CD4-positive, CD25-positive, alpha-beta regulatory T cell (primary cell): ENCODE results near the gene SYT7. TPM values are rescaled to one million over a fixed set of nuclear protein-coding genes. Genes with fewer than 3 reads are reported as not detected.
A peak's percentile ranks its signal among the peaks of the same experiment; 100 is the strongest.
"Not testable (repeated sequence)": the region's sequence is repeated elsewhere in the genome, so short reads cannot be mapped to it uniquely, and the experiment has no call there.

Experiments
- ATAC-seq, 2 donors: fragments of 150-1000 bp; cut with Tn5 transposase; one replicate each; pipeline ENCODE4 v1.10.0; 2021; ENCODE audit warnings: low read depth in 2 of 2, moderate number of reproducible peaks in 2 of 2, moderate library complexity in 1 of 2
- DNase-seq, 3 donors: peaks; one replicate each; pipeline versions ENCODE4 v3.0.0 to v3.0.0-alpha.2; 2012 to 2022; ENCODE audit warnings: mixed read lengths in 1 of 3
- H3K27ac ChIP-seq: one replicate; pipeline ENCODE4 v1.7.0; 2013; ENCODE audit warnings: mild to moderate bottlenecking, low read length; ENCODE audit not compliant: insufficient read depth, poor library complexity, severe bottlenecking
- H3K27me3 ChIP-seq: one replicate; pipeline ENCODE4 v1.7.0; 2013; ENCODE audit warnings: low read length; ENCODE audit not compliant: control insufficient read depth, insufficient read depth
- H3K36me3 ChIP-seq: one replicate; pipeline ENCODE4 v1.7.0; 2013; ENCODE audit warnings: mild to moderate bottlenecking, low read length, moderate library complexity; ENCODE audit not compliant: control insufficient read depth, insufficient read depth
- H3K4me1 ChIP-seq: 2 replicates; pipeline ENCODE4 v1.7.0; 2013; ENCODE audit warnings: mild to moderate bottlenecking, low read length; ENCODE audit not compliant: insufficient read depth, control insufficient read depth, poor library complexity, severe bottlenecking
- H3K4me3 ChIP-seq: one replicate; pipeline ENCODE4 v1.7.0; 2013; ENCODE audit warnings: low read depth, mild to moderate bottlenecking, low read length, moderate library complexity
- H3K9me3 ChIP-seq, 2 experiments: 1 replicate in 1 of 2; 2 replicates in 1 of 2; pipeline ENCODE4 v1.7.0; 2013; ENCODE audit warnings: low read length in 2 of 2, mild to moderate bottlenecking in 1 of 2, moderate library complexity in 1 of 2; ENCODE audit not compliant: control insufficient read depth in 2 of 2
- H3K27ac Mint-ChIP-seq, 3 donors: one replicate each; pipeline ENCODE4 v1.8.0; 2020 to 2022; ENCODE audit warnings: mild to moderate bottlenecking in 3 of 3, mixed read lengths in 3 of 3, moderate library complexity in 2 of 3
- H3K27me3 Mint-ChIP-seq: one replicate; pipeline ENCODE4 v1.8.0; 2022; ENCODE audit warnings: mild to moderate bottlenecking, mixed read lengths
- H3K36me3 Mint-ChIP-seq: one replicate; pipeline ENCODE4 v1.8.0; 2020; ENCODE audit warnings: mixed read lengths
- H3K4me1 Mint-ChIP-seq, 4 donors: one replicate each; pipeline ENCODE4 v1.8.0; 2020 to 2022; ENCODE audit warnings: mixed read lengths in 4 of 4, mild to moderate bottlenecking in 1 of 4
- H3K4me3 Mint-ChIP-seq, 4 donors: one replicate each; pipeline ENCODE4 v1.8.0; 2020 to 2022; ENCODE audit warnings: mild to moderate bottlenecking in 4 of 4, mixed read lengths in 4 of 4, moderate library complexity in 3 of 4
- H3K9me3 Mint-ChIP-seq, 7 donors: one replicate each; pipeline ENCODE4 v1.8.0; 2020 to 2022; ENCODE audit warnings: mixed read lengths in 7 of 7, mild to moderate bottlenecking in 3 of 7, moderate library complexity in 2 of 7
- polyA plus RNA-seq, 4 donors: library from polyadenylated mRNA; unstranded; fragments of 300-500 nt; fragmentation: Illumina TruSeq; gene quantifications; one replicate each; pipeline ENCODE4 v1.2.3, GENCODE V29; 2021
- total RNA-seq: library from RNA; stranded (reverse); gene quantifications from one replicate; pipeline ENCODE4 v1.2.3, GENCODE V29; 2022

Gene SYT7
- total and polyA plus RNA-seq, 5 donors from 2014 or later, result 0.20 TPM; not detected in 4

DNA sequence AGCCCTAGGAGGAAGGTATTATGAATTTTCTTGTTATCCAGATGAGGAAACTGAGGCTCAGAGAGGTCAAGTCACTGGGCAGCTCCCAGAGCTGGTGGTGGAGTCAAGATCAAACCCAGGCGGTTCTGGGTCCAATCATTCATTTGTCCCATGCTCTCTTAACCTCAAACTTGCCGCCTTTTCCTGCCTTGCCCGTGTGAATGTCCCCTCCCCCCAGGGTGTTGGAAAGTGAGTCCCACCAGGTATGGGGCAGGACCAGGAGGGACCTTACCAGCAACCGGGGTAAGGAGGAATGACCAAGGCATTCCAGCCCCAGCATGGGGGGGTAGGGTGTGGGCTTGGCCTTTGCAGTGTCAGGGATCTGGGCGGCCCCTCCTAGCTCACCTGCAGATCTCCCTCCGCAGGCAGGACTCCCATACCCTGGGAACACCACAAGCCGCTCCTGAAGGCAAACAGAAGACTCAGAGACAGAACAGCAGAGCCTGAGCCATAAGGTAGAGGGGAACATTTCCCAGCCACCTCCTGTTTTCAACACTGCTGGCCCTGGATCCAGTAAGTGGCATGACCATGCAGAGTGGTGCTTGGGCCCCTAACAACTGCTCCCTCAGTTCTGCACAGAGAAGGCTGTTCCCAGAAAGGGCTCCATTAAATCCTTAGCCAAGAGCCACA, 41.2 kb upstream of the SYT7 start:
- no peaks in the 10 kb centered on the region for H3K27me3 ChIP-seq
- no peak overlapping the region for H3K4me3 ChIP-seq
- H3K27me3 Mint-ChIP-seq, result peaks cover 20% of the 10 kb centered on the region
- no peaks in the 10 kb centered on the region for H3K36me3 Mint-ChIP-seq
- H3K4me3 Mint-ChIP-seq, result no peak overlapping the region
- peaks cover 0 to 1% (median 0%) of the 10 kb centered on the region in 7 donors for H3K9me3 Mint-ChIP-seq
- no peaks in the 10 kb centered on the region for H3K9me3 ChIP-seq
- no peak for DNase-seq
- no peak overlapping the region for H3K27ac ChIP-seq
- no peaks in the 10 kb centered on the region for H3K4me1 Mint-ChIP-seq
- H3K4me1 ChIP-seq, result no peaks in the 10 kb centered on the region
- H3K36me3 ChIP-seq, result no peaks in the 10 kb centered on the region
- no peak for ATAC-seq
- no peak overlapping the region for H3K27ac Mint-ChIP-seq

DNA sequence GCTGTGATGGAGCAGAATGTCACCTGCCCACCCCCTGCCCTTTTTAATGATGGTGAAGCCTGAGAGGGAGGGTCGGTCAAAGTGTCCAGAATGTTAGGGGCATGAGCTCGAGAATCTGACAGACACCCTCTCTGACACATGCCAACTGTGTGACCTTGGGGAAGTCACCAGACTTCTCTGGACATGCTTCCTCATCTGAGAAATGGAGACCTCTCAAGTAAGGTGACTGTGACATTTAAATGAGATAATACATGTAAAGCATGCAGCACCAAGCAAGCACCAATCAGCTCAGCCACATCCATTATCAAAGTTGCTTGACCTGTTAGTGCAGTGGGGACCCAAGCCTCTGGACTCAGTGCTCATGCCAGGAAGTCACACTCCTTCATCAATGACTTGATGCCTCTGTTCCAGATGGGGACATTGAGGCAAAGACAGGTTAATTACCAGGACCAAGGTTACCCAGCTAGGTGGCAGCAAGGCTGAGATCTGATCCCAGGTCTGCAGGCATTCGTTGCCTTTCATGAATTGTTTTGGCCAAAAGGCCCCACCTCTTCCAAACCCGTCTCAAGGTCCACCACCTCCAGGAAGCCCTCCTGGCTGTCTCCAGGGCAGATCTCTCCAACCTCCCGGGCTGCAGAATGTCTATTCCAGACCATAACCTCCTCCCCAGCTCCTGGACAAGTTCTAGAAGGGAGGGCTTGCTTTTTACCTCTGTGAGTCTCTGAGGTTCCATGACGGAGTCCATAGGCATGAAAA, 38.8 kb upstream of the SYT7 start:
- ATAC-seq (no peak), DNase-seq (no peak)
- Mint-ChIP-seq H3K4me3 (no peak overlapping the region), H3K27ac (no peak overlapping the region), H3K9me3 (no peaks in the 10 kb centered on the region), H3K4me1 (no peaks in the 10 kb centered on the region), H3K27me3 (peaks cover 20% of the 10 kb centered on the region), H3K36me3 (no peaks in the 10 kb centered on the region)
- no peaks in the 10 kb centered on the region for H3K4me1 ChIP-seq
- no peaks in the 10 kb centered on the region for H3K27me3 ChIP-seq
- no peaks in the 10 kb centered on the region for H3K36me3 ChIP-seq
- no peak overlapping the region for H3K27ac ChIP-seq
- H3K9me3 ChIP-seq, result no peaks in the 10 kb centered on the region
- no peak overlapping the region for H3K4me3 ChIP-seq

DNA sequence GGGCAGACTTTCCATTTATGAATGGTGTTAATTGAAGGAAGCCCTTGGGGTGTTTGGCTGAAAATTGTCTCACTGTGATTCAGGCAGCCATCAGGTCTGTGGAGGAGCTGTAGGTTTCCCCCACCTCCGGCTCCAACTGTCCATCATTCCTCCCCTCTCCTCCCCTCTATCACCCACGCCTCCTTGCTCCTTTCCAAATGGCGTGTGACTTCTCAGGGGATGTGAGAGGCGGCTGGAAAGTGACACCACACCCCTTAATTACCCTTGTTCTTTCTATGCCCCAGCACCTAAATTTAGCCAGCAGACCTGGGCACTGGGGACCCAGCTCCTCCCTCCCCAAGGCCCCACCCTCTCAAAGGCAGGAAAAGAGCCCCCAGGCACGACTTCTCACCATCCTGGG, 38.1 kb upstream of the SYT7 start:
- Mint-ChIP-seq H3K27me3 (peaks cover 20% of the 10 kb centered on the region), H3K4me3 (no peak overlapping the region), H3K9me3 (no peaks in the 10 kb centered on the region), H3K36me3 (no peaks in the 10 kb centered on the region), H3K27ac (no peak overlapping the region), H3K4me1 (no peaks in the 10 kb centered on the region)
- DNase-seq (no peak), ATAC-seq (no peak)
- Histone ChIP-seq H3K9me3 (no peaks in the 10 kb centered on the region), H3K27me3 (no peaks in the 10 kb centered on the region), H3K4me1 (no peaks in the 10 kb centered on the region), H3K27ac (no peak overlapping the region), H3K4me3 (no peak overlapping the region), H3K36me3 (no peaks in the 10 kb centered on the region)

DNA sequence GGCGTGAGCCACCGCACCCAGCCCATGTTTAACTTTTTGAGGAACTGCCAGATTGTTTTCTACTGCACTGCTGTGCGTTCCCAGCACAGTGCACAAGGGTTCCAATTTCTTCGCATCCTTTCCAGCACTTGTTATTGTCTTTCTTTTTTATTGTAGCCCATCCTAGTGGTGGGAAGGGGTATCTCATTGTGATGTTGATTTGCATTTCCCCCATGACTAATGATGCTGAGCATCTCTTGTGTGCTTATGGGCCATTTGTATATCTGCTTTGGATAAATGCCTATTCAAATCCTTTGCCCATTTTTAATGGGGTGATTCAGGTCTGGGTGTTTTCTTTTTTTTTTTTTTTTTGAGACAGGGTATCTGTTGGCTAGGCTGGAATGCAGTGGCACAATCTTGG, 36.6 kb upstream of the SYT7 start:
- Histone ChIP-seq H3K27ac (no peak overlapping the region), H3K27me3 (no peaks in the 10 kb centered on the region), H3K9me3 (no peaks in the 10 kb centered on the region), H3K36me3 (no peaks in the 10 kb centered on the region), H3K4me3 (no peak overlapping the region), H3K4me1 (no peaks in the 10 kb centered on the region)
- DNase-seq (no peak), ATAC-seq (no peak)
- no peaks in the 10 kb centered on the region for H3K9me3 Mint-ChIP-seq
- H3K4me1 Mint-ChIP-seq, result no peaks in the 10 kb centered on the region
- H3K36me3 Mint-ChIP-seq, result no peaks in the 10 kb centered on the region
- no peak overlapping the region for H3K4me3 Mint-ChIP-seq
- peaks cover 18% of the 10 kb centered on the region for H3K27me3 Mint-ChIP-seq
- H3K27ac Mint-ChIP-seq, result peak overlapping the region in 1 of 3 donors; percentile 72

DNA sequence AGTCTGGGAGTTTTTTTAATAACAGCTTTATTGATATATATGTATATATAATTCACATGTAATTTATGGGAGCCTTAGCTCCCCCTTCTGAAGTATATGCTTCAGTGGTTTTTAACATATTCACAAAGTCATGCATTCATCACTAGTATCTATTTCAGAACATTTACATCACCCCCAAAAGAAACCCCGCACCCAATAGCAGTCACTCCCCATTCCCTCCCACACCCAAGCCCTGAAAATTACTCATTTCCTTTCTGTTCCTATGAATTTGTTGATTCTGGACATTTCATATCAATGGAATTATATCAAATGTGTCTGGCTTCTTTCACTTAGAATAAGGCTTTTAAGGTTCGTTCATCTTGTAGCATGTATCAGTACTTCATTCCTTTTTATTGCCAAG, 35.6 kb upstream of the SYT7 start:
- Histone ChIP-seq H3K27me3 (no peaks in the 10 kb centered on the region), H3K4me3 (no peak overlapping the region), H3K9me3 (no peaks in the 10 kb centered on the region), H3K36me3 (no peaks in the 10 kb centered on the region), H3K27ac (no peak overlapping the region), H3K4me1 (no peaks in the 10 kb centered on the region)
- Mint-ChIP-seq H3K27ac (no peak overlapping the region), H3K4me3 (no peak overlapping the region), H3K27me3 (peaks cover 16% of the 10 kb centered on the region), H3K36me3 (no peaks in the 10 kb centered on the region), H3K9me3 (no peaks in the 10 kb centered on the region), H3K4me1 (no peaks in the 10 kb centered on the region)
- DNase-seq, result no peak
- ATAC-seq, result no peak

GRCh38 chr11:61614782-61615181, 33.9 kb upstream of the SYT7 start:
- H3K9me3 ChIP-seq, H3K27me3 ChIP-seq, H3K27ac Mint-ChIP-seq, H3K9me3 Mint-ChIP-seq, H3K4me3 Mint-ChIP-seq, H3K4me1 Mint-ChIP-seq, H3K36me3 ChIP-seq, ATAC-seq, H3K27ac ChIP-seq, DNase-seq, H3K36me3 Mint-ChIP-seq, H3K4me3 ChIP-seq, H3K4me1 ChIP-seq: not testable (repeated sequence)
- H3K27me3 Mint-ChIP-seq, result peaks cover 12% of the 10 kb centered on the region

GRCh38 chr11:61613870-61614269, 33.0 kb upstream of the SYT7 start:
- Histone ChIP-seq H3K27ac (no peak overlapping the region), H3K27me3 (no peaks in the 10 kb centered on the region), H3K4me1 (no peaks in the 10 kb centered on the region), H3K36me3 (no peaks in the 10 kb centered on the region), H3K4me3 (no peak overlapping the region), H3K9me3 (no peaks in the 10 kb centered on the region)
- ATAC-seq (no peak), DNase-seq (no peak)
- Mint-ChIP-seq H3K27ac (no peak overlapping the region), H3K4me1 (peaks cover 0 to 4% (median 1%) of the 10 kb centered on the region in 4 donors), H3K27me3 (peaks cover 9% of the 10 kb centered on the region), H3K9me3 (no peaks in the 10 kb centered on the region), H3K36me3 (peaks cover 3% of the 10 kb centered on the region), H3K4me3 (no peak overlapping the region)

DNA sequence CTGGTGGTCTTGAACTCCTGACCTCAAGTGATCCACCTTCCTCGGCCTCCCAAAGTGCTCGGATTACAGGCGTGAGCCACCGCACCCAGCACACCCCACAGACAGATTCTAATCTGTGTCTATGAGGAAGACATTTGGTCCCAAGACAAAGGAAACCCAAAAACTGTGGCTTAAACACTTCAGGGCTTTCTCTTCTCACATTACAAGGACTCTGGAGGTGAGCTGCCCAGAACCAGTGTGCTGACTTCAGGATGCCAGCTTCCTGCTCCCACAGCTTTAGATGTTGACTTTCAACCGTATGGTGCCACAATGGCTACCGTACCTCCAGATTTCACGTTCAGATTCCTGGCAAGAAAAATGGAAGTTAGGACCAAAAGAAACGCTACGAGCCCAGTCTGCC, 32.2 kb upstream of the SYT7 start:
- Mint-ChIP-seq H3K4me3 (no peak overlapping the region), H3K36me3 (peaks cover 3% of the 10 kb centered on the region), H3K27me3 (peaks cover 9% of the 10 kb centered on the region), H3K27ac (no peak overlapping the region), H3K4me1 (peaks cover 0 to 4% (median 1%) of the 10 kb centered on the region in 4 donors), H3K9me3 (no peaks in the 10 kb centered on the region)
- Histone ChIP-seq H3K36me3 (no peaks in the 10 kb centered on the region), H3K9me3 (no peaks in the 10 kb centered on the region), H3K27ac (no peak overlapping the region), H3K27me3 (no peaks in the 10 kb centered on the region), H3K4me1 (no peaks in the 10 kb centered on the region), H3K4me3 (no peak overlapping the region)
- ATAC-seq, result no peak
- no peak for DNase-seq
